ENCODE data around the gene LACTB.
"Not testable (repeated sequence)": the region's sequence is repeated elsewhere in the genome, so short reads cannot be mapped to it uniquely, and the experiment has no call there.

Gene LACTB

DNA sequence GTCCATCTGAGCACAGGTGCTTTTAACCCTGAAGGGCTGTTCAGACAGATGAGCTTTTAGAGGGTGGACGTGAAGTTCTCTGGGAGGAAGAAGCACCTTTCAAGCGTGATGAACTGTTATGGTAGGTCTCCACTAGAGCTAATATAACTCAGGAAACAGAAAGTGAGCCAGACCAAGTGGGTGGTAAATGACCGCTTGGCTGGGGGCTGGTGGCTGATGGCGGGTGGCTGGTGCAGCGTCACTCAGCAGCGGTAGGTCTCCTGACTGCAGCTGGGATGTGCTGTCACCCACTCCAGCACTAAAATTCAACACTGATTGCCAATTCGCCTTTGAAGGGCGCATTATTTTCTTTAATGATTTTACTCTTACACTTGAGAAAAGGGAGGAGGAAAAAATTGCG lies 31.2 kb upstream of the LACTB start:
- no peak for DNase-seq

DNA sequence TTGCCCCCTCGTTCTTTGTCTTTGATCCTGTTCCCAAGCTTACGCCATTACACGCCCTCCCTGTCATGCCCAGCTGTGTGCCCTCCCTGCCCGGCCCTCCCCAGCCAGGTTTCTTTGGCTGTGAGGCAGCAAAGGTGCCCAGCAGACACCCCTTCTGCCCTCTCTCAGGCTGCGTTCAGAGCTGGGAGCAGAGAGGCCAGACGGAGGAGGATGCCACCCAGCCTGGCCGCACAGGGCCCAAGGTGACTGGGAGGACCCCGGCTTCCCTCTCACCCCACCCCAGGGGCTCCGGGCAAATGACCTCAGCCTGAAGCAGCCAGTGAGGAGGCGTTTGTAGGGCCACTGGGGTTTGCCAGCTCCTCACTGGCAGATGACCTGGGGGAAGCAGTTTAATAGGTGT lies 30.8 kb upstream of the LACTB start:
- no peak for DNase-seq

GRCh38 chr15:63091679-63092446 lies 29.8 kb upstream of the LACTB start:
- DNase-seq = no peak

GRCh38 chr15:63093486-63094205 lies 28.0 kb upstream of the LACTB start:
- DNase-seq = peak; percentile 84

- no peak for DNase-seq
These were observed 27.1 kb upstream of the LACTB start for GRCh38 chr15:63094495-63094931.

DNA sequence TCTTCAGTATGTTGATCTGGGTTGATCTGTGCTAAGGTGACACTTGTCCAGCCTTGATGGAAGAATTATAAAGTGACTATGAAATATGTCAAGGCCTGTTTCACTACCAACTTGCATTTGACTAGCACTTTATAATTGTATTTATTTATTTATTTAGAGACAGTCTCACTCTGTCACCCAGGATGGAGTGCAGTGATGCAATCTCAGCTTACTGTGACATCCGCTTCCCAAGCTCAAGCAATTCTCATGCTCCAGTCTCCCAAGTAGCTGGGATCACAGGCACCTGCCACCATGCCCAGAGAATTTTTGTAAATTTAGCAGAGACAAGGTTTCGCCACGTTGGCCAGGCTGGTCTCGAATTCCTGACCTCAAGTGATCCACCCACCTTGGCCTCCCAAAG lies 25.5 kb upstream of the LACTB start:
- no peak for DNase-seq

GRCh38 chr15:63098901-63099300 lies 22.8 kb upstream of the LACTB start:
- not testable (repeated sequence) for DNase-seq

- not testable (repeated sequence) for DNase-seq
These were observed 22.1 kb upstream of the LACTB start for GRCh38 chr15:63099581-63099980.

- no peak for DNase-seq
These were observed 18.2 kb upstream of the LACTB start for GRCh38 chr15:63103416-63103815.

- no peak for DNase-seq
These were observed 16.9 kb upstream of the LACTB start for GRCh38 chr15:63104727-63105126.

DNA sequence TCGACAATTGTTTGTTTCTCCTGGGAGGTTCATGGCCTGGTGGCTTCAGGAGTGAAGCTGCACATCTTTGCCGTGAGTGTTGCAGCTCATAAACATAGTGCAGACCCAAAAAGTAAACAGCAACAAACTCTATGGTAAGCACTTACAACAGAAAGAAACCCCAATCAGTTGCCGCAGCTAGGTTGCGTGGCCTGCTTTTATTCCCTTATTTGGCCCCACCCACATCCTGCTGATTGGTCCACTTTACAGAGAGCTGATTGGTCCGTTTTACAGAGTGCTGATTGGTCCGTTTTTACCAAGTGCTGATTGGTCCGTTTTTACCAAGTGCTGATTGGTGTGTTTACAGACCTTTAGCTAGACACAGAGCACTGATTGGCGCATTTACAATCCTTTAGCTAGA lies 16.3 kb upstream of the LACTB start:
- not testable (repeated sequence) for DNase-seq

- no peak for DNase-seq
These were observed 13.6 kb upstream of the LACTB start for GRCh38 chr15:63107895-63108546.

DNA sequence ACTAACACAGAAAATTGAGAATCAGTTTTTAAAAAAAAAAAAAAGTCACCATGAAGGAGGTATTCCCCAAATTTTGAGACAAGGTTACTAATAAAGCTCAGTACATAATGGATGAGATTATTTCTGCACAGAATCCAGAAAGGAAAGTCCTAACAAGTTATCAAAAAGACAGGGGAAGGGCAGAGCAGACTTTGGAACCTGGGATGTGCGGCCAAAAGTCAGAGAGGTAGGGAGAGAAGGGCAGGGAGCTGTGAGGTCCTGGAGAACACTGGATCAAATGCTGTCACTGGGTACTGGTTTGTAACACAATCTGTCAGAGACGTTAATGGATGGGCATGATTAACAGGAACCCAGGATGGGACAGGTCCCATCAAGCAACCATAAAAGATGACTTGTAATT lies 12.2 kb upstream of the LACTB start:
- no peak for DNase-seq

GRCh38 chr15:63109920-63110319 lies 11.7 kb upstream of the LACTB start:
- DNase-seq = no peak

DNA sequence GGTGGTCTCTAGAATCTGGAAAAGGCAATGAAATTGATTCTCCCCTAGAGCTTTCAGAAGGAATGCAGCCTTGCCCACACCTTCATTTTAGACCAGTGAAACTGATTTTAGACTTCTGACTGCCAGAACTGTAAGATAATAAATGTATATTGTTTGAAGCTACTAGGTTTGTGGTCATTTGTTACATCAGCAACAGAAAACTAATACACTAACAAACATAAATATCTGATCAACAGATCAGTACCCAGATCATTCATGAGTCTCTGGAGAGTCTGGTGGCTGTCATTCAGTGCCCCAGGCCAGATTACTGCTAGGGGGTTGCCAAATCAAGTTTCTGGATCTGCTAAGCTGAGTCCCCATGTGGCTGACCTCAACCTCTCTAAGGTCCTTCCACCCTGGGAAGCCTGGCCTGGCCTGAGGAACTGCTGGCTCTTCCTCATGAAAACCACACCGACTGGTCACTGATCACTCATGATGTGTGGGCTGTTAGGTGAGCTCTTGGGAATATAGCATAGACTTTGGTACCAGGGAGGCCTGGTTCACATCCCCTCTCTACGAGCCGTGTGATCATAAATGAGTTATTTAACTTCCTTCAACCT lies 11.1 kb upstream of the LACTB start:
- no peak for DNase-seq

GRCh38 chr15:63111481-63111880 lies 10.2 kb upstream of the LACTB start:
- DNase-seq = no peak

DNA sequence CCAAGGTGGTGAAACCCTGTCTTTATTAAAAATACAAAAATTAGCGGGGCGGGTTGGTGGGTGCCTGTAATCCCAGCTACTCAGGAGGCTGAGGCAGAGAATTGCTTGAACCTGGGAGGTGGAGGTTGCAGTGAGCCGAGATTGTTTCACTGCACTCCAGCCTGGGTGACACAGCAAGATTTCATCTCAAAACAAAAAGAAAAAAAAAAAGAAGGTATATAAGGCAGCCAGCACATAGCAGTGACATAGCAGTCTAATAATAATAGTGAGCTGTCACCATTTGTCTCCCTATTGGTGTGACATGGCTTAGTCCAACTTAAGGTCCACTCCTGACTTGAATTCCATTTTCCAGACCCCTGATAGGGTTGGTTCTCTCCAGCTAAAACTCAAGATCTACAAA lies 8.8 kb upstream of the LACTB start:
- no peak for DNase-seq

- no peak for DNase-seq
These were observed 7.2 kb upstream of the LACTB start for GRCh38 chr15:63114465-63114864.

GRCh38 chr15:63118854-63119253 lies 2.8 kb upstream of the LACTB start:
- DNase-seq = no peak

- DNase-seq = peak; percentile 77
These were observed 578 bp downstream of the LACTB start for GRCh38 chr15:63122002-63122875.

DNA sequence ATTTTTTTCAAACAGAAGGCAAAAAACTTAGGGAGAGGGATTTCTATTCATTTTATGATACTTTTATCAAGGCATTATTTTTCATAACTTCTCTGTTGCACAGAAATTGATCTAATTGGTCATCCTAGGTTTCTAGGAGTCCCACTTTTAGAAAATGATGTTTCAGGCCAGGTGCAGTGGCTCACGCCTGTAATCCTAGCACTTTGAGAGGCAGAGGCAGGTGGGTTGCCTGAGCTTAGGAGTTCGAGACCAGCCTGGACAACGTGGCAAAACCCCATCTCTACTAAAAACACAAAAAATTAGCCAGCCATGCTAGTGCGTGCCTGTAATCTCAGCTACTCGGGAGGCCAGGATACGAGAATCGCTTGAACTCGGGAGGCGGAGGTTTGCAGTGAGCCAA lies 2.8 kb downstream of the LACTB start:
- no peak for DNase-seq

DNA sequence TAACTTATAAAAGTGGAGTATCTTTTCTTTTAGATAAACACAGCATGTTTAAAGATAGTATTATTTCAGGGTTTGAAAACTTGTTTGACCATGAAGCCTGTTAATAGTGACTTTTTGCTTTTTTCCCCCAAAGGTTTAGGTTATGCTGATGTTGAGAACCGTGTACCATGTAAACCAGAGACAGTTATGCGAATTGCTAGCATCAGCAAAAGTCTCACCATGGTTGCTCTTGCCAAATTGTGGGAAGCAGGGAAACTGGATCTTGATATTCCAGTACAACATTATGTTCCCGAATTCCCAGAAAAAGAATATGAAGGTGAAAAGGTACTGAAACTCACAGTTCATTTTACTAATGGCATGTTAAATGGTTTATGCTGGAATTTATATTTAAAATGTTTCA lies 5.1 kb downstream of the LACTB start:
- DNase-seq = no peak

GRCh38 chr15:63133786-63134185 lies 12.1 kb downstream of the LACTB start:
- DNase-seq = no peak
